Upper lobe of left lung (tissue), 6 donors: Measurements from ENCODE around the gene PURB. TPM values are rescaled to one million over a fixed set of nuclear protein-coding genes. Genes with fewer than 3 reads are reported as not detected.
"Not testable (repeated sequence)": the region's sequence is repeated elsewhere in the genome, so short reads cannot be mapped to it uniquely, and the experiment has no call there.

Experiments used
- ATAC-seq, 2 donors: fragments of 200-7000 bp; cut with Tn5 transposase; one replicate each; pipeline ENCODE4 v1.9.1; 2022; ENCODE audit warnings: mild to moderate bottlenecking in 2 of 2, moderate library complexity in 2 of 2; ENCODE audit not compliant: low FRiP score in 2 of 2
- DNase-seq, 2 donors: peaks; one replicate each; pipeline ENCODE4 v3.0.0-alpha.2; 2019 to 2020
- H3K27ac ChIP-seq, 4 donors: fragments of 200-600 bp; sonication (generic); one replicate each; pipeline ENCODE4 v1.5.1; 2016 to 2019
- H3K27me3 ChIP-seq, 4 donors: fragments of 200-600 bp; sonication (generic); one replicate each; pipeline ENCODE4 v1.5.1; 2017 to 2019
- H3K36me3 ChIP-seq, 4 donors: fragments of 200-600 bp; sonication (generic); one replicate each; pipeline ENCODE4 v1.5.1; 2016 to 2019
- H3K4me1 ChIP-seq, 4 donors: fragments of 200-600 bp; sonication (generic); one replicate each; pipeline ENCODE4 v1.5.1; 2018 to 2019
- H3K4me3 ChIP-seq, 4 donors: fragments of 200-600 bp; sonication (generic); one replicate each; pipeline ENCODE4 v1.5.1; 2017 to 2019; ENCODE audit warnings: mild to moderate bottlenecking in 2 of 4, moderate library complexity in 1 of 4
- H3K9me3 ChIP-seq, 4 donors: fragments of 200-600 bp; sonication (generic); one replicate each; pipeline ENCODE4 v1.5.1; 2018 to 2019
- CTCF ChIP-seq, 6 experiments: fragments of 450-650 bp in 4 of 6; fragments of 200-600 bp in 2 of 6; sonication (generic) in 2 of 6; IDR thresholded peaks; one replicate each; pipeline ENCODE4 v1.5.1; 2016 to 2019; ENCODE audit warnings: antibody characterized with exemption in 6 of 6
- EP300 ChIP-seq, 4 donors: sonication (generic); formaldehyde crosslinking; IDR thresholded peaks; one replicate each; pipeline ENCODE4 v1.5.1; 2017; ENCODE audit warnings: antibody characterized with exemption in 4 of 4, control low read depth in 2 of 4
- POLR2A ChIP-seq, 4 donors: fragments of 450-650 bp; IDR thresholded peaks; one replicate each; pipeline ENCODE4 v1.5.1; 2016 to 2017; ENCODE audit warnings: antibody characterized with exemption in 4 of 4, mild to moderate bottlenecking in 2 of 4
- POLR2AphosphoS5 ChIP-seq, 2 donors: sonication (generic); formaldehyde crosslinking; IDR thresholded peaks; one replicate each; pipeline ENCODE4 v1.5.1; 2017; ENCODE audit warnings: antibody characterized with exemption in 2 of 2
- WGBS, 2 donors: methylation state at CpG; one replicate each; pipeline ENCODE4 v1.1.5; 2017 to 2018; 5-methylcytosine and 5-hydroxymethylcytosine counted together
- total RNA-seq, 6 donors: library from RNA; depleted of rRNA in 4 of 6; stranded (reverse); fragments of >200 nt in 4 of 6; gene quantifications; one replicate each; pipeline versions ENCODE4 v1.1.0 to v1.2.1, GENCODE V29; 2016 to 2021
- donor health status: DM: no; HTN: no; CAD: no; lungs with moderate emphysema.
- donor health status: DM: no; HTN: yes; CAD: no; lungs with severe emphysema.

PURB gene
- 10 to 100 TPM; 15.0 to 38.2 (median 21.7) TPM for total RNA-seq

GRCh38 chr7:44885394-44886317 is at the start of gene PURB:
TSS of gene PURB (minus strand) at chr7:44885530. CDS start at chr7:44885348, 182 bp downstream.
- 1 to 9% methylated on average over 10 to 40 of the region's 72 CpGs for WGBS, 2 donors
- H3K9me3 ChIP-seq = no peaks in the 10 kb centered on the region
- DNase-seq (peak; percentile 92 to 99), ATAC-seq (peak; percentile 96 to 98)
- no peaks in the 10 kb centered on the region for H3K36me3 ChIP-seq
- no peaks in the 10 kb centered on the region for H3K27me3 ChIP-seq
- peaks cover 36 to 48% (median 41%) of the 10 kb centered on the region in 4 donors for H3K4me1 ChIP-seq
- peak within 1 kb of the TSS; percentile 94 to 99 (median 99) for H3K27ac ChIP-seq
- peak in 1 of 4 donors; percentile 65 for TF ChIP-seq EP300 (IDR thresholded peaks at IDR 0.05)
- TF ChIP-seq POLR2A (IDR thresholded peaks at IDR 0.05) = peak in 3 of 4 donors; percentile 90 to 97 (median 97)
- peak; percentile 98 to 99 for TF ChIP-seq POLR2AphosphoS5 (IDR thresholded peaks at IDR 0.05)
- peak in 1 of 6 experiments; percentile 15 for TF ChIP-seq CTCF (IDR thresholded peaks at IDR 0.05)
- peak within 1 kb of the TSS; percentile 57 to 95 (median 77) for H3K4me3 ChIP-seq

- TF ChIP-seq EP300 (IDR thresholded peaks at IDR 0.05) = no peak
- H3K4me3 ChIP-seq = no peak overlapping the region
- H3K27ac ChIP-seq = no peak overlapping the region
- H3K36me3 ChIP-seq = no peaks in the 10 kb centered on the region
- no peak for DNase-seq
- H3K9me3 ChIP-seq = no peaks in the 10 kb centered on the region
- ATAC-seq = no peak
- 19 to 40% methylated on average over 1 of the region's 1 CpG for WGBS, 2 donors
- no peaks in the 10 kb centered on the region for H3K27me3 ChIP-seq
- no peaks in the 10 kb centered on the region for H3K4me1 ChIP-seq
Measured at GRCh38 chr7:44935016-44935415, 49.7 kb upstream of the PURB start.

GRCh38 chr7:44934510-44934909 is 49.2 kb upstream of the PURB start:
- 72 to 74% methylated on average over 5 of the region's 5 CpGs for WGBS, 2 donors
- H3K4me1 ChIP-seq, H3K27me3 ChIP-seq, H3K27ac ChIP-seq, DNase-seq, ATAC-seq, H3K36me3 ChIP-seq, H3K4me3 ChIP-seq, H3K9me3 ChIP-seq: not testable (repeated sequence)

- Histone ChIP-seq H3K9me3 (no peaks in the 10 kb centered on the region), H3K4me1 (no peaks in the 10 kb centered on the region), H3K27ac (no peak overlapping the region), H3K36me3 (no peaks in the 10 kb centered on the region), H3K27me3 (no peaks in the 10 kb centered on the region), H3K4me3 (no peak overlapping the region)
- no peak for TF ChIP-seq POLR2A (IDR thresholded peaks at IDR 0.05)
- no peak for TF ChIP-seq POLR2AphosphoS5 (IDR thresholded peaks at IDR 0.05)
- no peak for TF ChIP-seq CTCF (IDR thresholded peaks at IDR 0.05)
- TF ChIP-seq EP300 (IDR thresholded peaks at IDR 0.05) = no peak
- DNase-seq (no peak), ATAC-seq (no peak)
- 87 to 88% methylated on average over 6 of the region's 6 CpGs for WGBS, 2 donors
Measured at GRCh38 chr7:44930921-44931320, 45.6 kb upstream of the PURB start.

- no peaks in the 10 kb centered on the region for H3K36me3 ChIP-seq
- H3K27me3 ChIP-seq = no peaks in the 10 kb centered on the region
- no peak overlapping the region for H3K4me3 ChIP-seq
- no peak for TF ChIP-seq EP300 (IDR thresholded peaks at IDR 0.05)
- no peak for TF ChIP-seq CTCF (IDR thresholded peaks at IDR 0.05)
- TF ChIP-seq POLR2AphosphoS5 (IDR thresholded peaks at IDR 0.05) = no peak
- no peak for TF ChIP-seq POLR2A (IDR thresholded peaks at IDR 0.05)
- H3K4me1 ChIP-seq = peaks cover 0 to 6% (median 2%) of the 10 kb centered on the region in 4 donors
- no peak for DNase-seq
- WGBS, 2 donors = 57 to 62% methylated on average over 8 of the region's 8 CpGs
- ATAC-seq = peak in 1 of 2 donors; percentile 44
- no peak overlapping the region for H3K27ac ChIP-seq
- no peaks in the 10 kb centered on the region for H3K9me3 ChIP-seq
Measured at GRCh38 chr7:44922351-44922694, 37.0 kb upstream of the PURB start.
